GM19240 (cell line): ENCODE measurements around the gene MYL12A.
"Not testable (repeated sequence)": the region's sequence is repeated elsewhere in the genome, so short reads cannot be mapped to it uniquely, and the experiment has no call there.

Experiments
- DNase-seq: peaks from one replicate; pipeline ENCODE4 v3.0.0; 2011; ENCODE audit warnings: low spot score; ENCODE audit not compliant: insufficient read length

The MYL12A gene

DNA sequence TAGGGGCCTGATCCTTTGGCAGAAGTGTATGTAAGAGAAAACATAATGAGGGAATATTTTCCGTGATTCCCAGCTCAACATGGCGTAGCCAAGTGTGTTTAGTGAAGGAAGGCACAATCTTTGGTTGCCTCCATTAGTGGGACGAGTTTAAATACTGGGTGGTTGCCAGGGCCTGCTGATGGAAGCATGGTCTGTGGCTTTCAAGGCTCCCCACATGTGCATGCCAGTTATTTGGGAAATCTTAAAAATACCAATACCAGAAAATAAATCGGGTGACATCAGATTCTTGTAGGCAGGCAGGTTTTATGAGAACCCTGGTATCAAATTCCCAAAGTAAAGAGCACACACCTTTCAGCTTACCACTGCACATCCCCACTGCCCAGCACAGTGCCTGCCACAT is 7.1 kb downstream of the MYL12A start:
- DNase-seq: no peak

DNA sequence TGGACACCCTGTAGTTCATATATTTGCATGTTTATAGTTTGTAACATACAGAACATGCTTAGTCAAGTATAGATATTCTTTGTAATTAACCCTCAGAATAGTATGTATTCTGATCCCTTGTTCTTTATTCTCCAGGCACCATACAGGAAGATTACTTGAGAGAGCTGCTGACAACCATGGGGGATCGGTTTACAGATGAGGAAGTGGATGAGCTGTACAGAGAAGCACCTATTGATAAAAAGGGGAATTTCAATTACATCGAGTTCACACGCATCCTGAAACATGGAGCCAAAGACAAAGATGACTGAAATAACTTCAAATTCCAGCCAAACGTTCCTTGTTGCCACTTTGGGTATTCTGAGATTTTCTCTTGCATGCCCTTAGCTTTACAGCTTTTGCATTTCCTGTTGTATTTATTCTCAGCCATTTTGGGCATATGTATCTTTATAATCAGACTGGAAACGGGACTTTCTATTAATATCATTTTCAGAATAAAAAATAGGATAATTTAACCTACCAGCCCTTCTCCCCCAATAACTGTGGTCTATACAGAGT is 8.1 kb downstream of the MYL12A start:
- no peak for DNase-seq

DNA sequence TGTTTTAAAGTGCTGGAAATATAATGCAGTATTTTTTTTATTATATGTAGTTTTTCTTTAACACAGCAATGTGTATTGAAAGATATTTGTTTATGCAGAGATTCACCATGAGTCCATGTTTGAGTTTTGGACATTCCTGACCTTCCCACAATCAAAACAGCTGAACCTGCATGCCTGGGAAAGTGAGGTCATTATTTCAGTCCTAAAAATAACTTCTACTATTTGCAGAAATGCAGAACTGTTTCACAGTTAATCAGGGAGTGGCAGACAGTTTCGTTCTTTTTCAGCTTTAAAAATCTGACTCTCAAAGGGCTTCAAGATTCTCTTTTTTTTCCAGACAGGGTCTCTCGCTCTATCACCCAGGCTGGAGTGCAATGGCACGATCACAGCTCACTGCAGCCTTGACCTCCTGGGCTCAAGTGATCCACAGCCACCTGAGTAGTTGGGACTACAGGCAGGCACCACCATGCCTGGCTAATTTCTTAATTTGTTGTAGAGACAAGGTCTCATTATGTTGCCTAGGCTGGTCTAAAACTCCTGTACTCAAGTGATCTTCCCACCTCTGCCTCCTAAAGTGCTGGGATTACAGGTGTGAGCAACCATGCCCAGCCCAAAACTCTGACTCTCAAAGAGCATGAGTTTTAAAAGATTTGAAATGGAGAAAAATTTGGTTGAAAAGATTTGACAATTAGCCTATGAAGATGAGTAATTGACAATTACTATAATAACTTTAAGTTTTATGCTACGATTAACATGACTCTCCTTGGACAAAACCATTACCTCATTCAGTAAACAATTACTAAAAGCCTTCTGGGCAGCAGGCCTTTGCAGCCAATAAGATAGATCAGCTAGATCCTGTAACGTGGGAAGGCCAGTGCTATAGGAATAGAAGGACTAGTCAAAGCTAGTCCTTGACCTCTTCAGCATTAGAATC is 9.4 kb downstream of the MYL12A start:
- DNase-seq: no peak

DNA sequence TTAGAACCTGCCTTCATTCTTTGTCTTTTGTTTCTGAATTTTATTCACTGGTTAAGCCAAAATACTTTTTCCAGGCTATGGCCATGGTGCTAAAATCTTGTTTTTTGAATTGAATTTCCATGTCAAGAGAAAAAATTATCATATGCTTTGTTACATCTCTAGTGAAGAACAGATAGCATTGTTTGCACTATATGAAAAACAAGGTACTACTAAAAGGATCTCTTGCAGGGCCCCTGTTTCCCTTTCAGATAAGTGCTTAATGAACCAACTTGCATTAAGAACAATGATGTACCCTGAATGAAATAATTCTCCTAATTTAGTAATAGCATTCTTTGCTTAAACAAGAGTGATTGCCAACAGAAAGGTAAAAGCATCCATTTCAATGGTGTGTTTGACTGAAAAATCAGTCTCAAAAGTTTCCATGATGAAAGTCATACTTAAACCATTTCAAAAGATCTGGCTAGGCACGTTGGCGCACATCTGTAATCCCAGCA is 10.1 kb downstream of the MYL12A start:
- no peak for DNase-seq

DNA sequence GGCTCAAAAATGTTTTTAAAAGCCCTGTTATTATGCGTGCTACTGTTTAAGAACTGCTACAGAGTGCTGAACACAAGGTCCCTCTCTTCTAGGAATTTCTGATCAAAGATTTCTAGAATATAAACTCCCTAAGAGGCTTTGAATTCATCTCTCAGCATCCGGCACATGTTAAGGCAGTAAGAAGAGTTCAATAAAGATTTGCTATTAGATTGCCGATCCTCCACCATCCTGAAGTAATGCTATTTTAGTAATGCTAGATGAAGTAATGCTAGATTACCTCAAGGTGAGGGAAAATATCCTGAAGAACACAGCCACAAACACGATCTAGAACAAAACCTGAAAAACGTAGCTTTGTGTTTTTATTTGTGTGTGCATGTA is 13.4 kb downstream of the MYL12A start:
- no peak for DNase-seq

DNA sequence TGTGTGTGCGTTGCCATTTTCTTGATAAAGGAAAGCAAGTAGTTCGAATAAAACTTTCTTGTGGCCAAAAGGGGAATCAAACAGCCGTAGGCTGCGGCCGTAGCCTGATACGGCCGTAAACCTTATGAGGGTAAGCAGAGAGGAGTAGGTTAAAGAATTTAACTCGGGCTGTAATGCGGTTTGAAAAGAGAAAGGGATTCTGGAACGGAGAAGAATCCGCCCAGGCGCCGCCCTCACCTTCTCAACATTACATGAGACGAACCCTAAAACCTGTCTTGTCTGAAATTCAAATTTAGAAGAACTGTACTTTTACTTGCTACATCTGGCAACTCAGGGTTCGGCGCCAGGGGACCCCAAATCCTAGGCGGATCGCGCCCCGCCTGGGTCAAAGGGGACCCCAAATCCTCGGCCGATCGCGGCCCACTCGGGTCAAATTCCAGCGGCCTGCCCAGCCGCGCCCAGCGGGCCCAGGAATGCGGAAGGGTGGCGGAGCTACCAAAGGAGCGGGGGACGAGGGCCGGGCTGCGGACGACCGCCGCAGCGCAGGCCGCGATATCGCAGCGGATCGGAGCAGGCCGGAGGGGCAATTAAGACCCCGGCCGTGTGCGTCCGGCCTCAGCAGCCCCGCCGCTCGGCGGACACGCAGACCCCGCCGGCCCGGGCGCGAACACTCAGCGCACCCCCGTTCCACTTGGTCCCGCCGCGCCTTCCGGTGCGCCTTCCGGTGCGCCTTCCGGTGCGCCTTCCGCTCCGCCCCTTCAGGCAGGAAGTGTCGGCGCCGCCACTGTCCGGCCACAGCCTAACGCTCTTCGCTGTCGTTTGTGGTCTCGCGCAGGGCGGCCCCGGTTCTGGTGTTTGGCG is 14.0 kb downstream of the MYL12A start, which contains the start of gene MYL12B:
MYL12B (plus strand) TSS at position 761 of the 861 bp plus-strand sequence. CDS start 10,766 bp downstream, outside the sequence.
- peak; percentile 47 for DNase-seq

DNA sequence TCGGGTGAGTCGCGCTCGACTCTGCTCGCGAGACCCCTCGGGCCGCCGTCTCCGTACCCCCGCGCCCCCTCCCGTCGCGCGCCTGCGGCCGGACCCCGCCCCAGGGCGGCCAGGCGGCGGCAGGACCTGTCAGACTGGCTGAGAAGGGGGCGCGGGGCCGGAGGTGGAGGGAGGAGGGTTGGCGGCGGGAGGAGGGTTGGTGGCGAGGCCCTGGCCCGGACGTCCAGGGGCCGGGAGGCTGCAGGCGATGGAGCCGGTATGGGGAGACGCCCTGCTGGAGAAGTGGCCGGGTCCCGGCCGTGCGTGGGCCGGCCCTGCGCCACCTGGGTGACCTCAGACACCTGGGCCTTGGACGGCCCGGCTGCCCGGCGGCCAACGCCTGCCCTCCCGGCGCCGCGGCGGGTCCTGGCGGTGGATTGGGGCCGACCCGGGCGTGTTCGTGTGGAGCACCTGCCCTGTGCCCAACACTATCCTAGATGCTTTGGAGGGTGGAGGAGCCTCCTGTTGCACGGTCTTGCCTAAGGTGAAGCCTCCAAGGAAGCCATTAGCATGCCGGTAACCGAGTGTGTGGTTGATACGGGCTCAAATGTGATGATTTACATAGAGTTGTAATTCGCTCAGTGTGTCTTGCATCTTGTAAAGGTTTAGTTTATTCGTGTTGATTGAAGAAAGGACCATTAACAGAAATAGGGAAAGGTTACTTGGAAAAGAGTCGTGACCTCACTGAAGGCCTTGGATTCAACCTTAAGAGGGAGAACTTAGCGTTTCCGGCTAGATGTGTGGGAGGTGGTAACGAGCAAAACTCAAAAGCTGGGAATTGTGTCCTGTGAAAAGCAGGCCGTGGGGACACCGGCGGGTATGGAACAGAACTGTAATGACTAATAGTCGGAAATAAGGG is 14.9 kb downstream of the MYL12A start:
- DNase-seq: no peak

DNA sequence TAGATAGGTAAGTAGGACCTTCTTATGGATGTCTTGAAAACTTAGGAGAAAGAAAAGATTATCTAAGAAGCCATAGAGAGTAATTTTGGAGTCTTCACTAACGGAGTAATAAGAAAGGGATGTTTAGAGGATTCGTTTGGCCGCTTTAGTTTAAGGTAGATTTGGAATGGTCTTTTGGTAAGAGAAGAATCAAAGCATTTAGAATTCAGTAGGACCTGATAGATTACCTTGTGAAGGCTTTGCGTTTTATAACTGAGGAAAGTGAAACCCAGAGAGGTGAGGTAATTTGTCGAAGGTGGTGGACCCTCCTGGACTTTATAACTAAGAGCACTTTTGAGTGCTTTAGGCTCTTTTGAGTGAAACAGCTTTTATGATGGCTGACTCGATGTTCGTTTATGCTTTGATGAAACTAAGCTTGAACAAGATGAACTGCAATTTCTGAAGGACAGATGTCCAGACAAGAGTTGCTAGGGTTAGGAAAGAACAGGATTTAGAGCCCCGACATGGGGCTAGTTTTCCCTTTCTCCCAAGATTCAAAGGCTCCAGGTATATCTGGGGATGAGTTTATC is 15.6 kb downstream of the MYL12A start:
- DNase-seq: no peak

DNA sequence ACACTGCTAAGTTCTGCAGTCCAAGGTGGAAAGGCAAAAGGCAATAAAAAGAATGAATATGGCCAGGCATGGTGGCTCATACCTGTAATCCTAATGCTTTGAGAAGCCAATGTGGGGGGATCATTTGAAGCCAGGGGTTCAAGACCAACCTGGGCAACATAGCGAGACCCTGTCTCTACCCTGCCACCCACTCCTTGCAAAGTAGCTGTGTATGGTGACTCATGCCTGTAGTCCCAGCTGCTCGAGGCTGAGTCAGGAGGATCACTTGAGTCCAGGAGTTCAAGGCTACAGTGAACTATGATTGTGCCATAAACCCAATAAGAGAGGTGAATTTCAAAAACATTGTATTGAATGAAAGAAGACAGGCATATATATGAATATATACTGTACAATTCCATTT is 16.8 kb downstream of the MYL12A start:
- no peak for DNase-seq

DNA sequence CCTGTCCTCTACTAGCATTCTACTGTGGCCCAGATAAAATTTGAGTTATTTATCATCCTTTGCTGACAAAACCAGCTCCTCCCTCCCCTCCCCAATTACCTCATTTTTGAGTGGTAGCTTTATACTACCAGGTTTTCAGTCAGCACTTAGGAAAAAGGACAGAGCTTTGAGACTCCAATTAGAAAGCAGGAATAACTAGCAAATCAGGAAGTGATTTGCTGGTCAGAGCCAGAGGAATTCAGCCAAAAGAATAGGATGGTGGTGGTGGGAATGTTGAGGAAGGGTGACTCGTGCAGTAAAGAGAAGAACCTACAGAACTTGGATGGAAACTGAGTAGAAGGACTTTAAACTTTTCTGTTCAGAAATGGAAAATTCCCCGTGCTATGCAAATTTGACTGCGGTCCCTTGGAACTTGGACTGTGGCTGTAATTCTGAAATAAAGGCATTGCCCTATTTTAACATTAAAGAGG is 18.0 kb downstream of the MYL12A start:
- no peak for DNase-seq

DNA sequence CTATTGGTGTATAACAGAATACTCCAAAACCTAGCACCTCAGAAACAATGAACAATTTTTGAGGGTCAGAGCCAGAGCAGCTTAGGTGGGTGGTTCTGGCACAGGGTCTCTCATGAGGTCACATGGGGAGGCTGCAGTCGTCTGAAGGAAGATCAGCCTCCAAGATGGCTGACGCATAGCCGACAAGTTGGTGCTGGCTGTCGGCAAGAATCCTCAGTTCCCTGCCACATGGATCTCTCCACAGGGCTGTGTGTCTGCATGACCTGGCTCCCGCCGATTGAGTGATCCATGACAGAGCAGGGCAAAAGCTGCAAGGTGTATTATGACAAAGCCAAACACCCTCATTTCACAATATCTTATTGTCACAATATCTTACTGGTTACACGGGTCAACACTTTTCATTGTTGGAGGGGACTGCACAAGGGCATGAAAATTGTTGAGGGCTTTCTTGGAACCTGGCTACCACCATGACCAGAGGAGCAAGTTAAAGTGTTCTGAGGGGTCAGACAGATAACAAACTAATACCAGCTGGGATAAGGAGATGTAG is 18.5 kb downstream of the MYL12A start:
- no peak for DNase-seq

DNA sequence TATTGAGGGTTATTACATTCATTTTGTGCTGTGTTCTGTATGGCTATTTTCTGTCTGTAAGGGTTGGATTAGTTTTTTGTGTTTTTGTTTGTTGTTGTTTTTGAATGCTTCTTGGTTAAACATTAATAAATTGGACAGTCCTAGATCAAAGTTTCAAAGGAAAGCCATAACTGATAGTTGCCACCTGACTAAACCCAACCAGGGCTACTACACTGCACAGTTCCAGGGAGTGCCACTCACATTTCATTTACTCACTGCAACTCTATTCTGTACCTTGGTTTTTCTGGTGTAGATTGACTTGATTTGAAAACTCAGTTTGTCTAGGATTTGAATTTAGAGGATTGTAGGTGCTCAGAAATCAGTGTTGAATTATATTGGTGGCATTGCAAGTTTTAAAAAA is 20.7 kb downstream of the MYL12A start:
- no peak for DNase-seq

DNA sequence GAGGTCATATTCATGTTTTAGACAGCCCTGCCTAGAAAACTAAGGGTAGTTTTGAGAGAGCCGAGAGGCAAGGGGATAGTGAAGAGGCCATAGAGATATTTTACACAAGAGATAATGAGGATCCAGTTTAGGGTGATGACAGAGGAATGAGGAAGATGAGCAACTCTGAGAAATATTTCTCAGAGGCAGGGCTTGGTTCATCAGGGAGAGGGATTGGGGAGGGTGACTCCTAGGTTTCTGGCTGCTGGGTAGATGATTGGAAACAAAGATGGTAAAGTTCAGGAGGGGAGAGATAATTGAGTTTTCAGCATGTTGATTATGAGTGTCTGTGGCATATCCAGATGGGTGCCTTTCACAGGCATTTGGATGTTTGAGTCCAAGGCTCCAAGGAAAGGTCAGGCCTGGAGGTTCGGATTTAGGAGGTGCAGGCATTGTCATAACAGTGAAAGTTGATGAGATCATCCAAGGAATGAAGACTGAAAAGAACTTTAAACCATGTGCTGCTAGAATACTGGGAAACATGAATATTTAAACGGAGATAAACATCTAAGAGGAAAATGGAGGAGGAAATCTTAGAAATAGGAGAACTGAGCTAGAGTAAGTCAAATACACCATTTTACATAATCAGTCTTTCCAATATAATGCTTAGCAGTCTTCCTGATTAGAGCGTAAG is 21.8 kb downstream of the MYL12A start:
- DNase-seq: no peak

DNA sequence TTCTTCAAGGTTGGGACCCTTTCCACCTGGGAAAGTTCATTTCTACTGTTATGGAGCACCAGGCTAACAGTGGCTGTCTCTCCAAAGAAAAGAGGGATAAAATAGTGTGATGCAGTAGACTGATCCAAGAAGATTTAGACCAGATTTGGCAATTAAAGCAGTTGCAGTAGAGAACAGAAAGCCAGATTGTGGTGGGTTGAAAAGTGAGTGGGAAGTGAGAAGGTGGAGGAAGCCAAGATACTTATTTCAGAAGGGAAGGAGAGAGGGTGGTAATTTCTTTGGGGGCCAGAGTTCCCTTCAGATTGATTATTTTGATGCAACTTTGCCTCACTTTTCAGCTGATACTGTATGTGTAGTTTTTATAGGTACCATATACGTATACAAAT is 22.3 kb downstream of the MYL12A start:
- no peak for DNase-seq

DNA sequence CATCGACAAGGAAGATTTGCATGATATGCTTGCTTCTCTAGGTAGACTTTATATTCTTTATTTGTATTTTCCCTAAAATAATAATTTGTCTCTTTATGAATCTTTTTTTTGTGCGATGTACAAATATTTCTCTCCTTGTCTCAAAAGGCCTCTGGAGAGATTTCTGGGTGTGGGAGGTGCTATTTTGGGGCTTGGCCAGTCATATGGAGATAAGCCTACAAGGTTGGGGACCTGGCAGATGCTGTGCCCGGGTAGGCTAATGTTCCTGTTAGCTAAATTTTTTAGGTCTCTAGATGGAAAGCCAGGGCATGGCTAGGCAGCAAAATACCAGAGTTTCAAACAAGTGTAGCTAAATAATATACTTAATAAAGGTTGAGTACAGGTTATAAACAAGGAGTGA is 25.4 kb downstream of the MYL12A start:
- no peak for DNase-seq

DNA sequence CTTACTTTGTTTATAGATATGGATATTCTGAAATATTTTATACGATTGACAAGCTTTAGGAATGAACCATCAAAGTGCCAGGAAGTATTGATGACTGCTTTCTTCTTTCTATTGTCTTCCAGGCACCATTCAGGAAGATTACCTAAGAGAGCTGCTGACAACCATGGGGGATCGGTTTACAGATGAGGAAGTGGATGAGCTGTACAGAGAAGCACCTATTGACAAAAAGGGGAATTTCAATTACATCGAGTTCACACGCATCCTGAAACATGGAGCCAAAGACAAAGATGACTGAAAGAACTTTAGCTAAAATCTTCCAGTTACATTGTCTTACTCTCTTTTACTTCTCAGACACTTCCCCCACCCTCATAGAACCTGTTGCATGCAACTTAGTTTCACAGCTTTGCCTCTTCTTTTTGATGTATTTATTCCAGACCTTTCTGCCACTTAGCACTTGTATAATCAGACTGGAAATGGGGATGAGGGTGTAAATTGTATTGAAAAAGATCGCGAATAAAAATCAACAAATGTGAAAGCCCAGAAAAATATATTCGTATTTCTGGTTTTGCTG is 30.1 kb downstream of the MYL12A start:
- DNase-seq: not testable (repeated sequence)

DNA sequence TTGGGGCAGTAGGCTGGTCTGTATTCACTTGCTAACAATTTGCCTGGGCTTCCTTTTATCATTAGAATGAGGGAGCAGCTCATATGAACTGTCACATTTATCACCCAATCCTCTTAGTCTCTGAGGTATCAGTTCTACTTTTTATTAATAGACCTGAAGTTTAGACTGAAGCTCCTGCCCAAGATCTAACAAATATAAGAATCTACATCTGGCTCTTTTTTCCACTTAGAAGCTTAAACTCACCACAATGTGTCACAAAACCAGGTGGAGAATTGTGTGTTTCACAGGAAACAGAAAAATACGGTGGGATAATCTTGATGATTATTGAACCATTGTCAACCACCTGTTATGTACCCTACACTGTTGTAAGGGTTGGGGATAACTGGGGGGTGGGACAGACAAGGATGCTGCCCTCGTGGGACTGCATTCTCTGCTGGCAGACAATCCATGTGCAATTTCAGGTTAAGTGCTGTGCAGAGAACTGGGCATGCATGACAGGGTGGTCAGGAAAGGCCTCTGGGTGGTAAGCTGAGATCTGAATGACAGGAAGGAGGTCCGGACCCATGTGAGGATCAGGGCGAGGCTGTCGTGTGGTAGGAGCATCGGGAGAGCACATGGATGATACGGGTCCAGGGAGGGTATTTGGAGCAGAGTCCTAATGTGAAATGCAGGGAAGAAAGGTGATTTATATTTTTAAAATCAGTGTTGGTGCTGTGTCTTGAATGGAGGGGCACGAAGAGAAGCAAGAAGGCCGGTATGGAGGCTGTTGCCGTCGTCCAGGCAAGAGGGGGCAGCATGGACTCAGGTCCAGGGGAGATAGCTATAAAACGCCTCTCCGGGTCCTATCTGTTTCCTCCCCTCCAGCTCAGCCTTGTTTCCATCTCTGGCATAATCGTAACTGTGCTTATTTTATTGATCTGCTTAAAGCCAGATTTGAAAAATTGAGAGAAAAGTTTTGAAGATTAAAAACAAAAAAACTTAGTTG is 31.9 kb downstream of the MYL12A start:
- DNase-seq: no peak
